IPS-18c (cell line): ENCODE data around the gene MOCS3.

Source experiments
- H3K4me3 ChIP-seq: 2 replicates; pipeline ENCODE4 v1.7.0; 2013; ENCODE audit warnings: low read depth, mild to moderate bottlenecking, low read length, moderate library complexity; ENCODE audit not compliant: insufficient read depth
- H3K9me3 ChIP-seq: one replicate; pipeline ENCODE4 v1.6.1; 2013; ENCODE audit warnings: mild to moderate bottlenecking, low read length, moderate library complexity; ENCODE audit not compliant: control insufficient read depth, insufficient read depth

The MOCS3 gene, protein sequence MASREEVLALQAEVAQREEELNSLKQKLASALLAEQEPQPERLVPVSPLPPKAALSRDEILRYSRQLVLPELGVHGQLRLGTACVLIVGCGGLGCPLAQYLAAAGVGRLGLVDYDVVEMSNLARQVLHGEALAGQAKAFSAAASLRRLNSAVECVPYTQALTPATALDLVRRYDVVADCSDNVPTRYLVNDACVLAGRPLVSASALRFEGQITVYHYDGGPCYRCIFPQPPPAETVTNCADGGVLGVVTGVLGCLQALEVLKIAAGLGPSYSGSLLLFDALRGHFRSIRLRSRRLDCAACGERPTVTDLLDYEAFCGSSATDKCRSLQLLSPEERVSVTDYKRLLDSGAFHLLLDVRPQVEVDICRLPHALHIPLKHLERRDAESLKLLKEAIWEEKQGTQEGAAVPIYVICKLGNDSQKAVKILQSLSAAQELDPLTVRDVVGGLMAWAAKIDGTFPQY

DNA sequence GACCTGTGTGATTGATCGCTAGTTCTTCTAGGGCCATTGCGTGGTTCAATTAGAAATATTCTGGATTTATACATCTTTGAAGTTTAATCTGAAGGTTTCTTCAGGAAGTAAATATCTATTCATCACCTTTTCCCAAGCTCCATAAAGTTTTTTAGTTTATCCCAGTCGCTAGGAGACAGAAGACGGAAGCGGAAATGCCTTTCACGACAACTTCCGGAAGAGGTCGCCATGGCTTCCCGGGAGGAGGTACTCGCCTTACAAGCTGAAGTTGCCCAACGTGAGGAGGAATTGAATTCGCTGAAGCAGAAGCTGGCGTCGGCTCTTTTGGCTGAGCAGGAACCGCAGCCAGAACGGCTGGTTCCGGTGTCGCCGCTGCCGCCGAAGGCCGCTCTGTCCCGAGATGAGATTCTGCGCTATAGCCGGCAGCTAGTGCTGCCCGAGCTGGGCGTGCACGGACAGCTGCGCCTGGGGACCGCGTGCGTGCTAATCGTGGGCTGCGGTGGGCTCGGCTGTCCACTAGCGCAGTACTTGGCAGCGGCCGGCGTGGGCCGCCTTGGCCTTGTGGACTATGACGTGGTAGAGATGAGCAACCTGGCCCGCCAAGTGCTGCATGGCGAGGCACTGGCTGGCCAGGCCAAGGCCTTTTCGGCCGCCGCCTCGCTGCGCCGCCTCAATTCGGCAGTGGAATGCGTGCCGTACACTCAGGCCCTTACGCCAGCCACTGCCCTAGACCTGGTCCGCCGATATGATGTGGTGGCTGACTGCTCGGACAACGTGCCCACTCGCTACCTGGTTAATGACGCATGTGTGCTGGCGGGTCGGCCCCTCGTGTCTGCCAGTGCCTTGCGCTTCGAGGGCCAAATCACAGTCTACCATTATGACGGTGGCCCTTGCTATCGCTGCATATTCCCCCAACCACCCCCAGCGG is at the start of gene MOCS3:
Gene MOCS3 (plus strand): TSS at position 204 of the 928 bp plus-strand sequence. CDS start 25 bp downstream, at position 229.
- H3K9me3 ChIP-seq, result no peaks in the 10 kb centered on the region
- H3K4me3 ChIP-seq, result peak within 1 kb of the TSS; percentile 65

DNA sequence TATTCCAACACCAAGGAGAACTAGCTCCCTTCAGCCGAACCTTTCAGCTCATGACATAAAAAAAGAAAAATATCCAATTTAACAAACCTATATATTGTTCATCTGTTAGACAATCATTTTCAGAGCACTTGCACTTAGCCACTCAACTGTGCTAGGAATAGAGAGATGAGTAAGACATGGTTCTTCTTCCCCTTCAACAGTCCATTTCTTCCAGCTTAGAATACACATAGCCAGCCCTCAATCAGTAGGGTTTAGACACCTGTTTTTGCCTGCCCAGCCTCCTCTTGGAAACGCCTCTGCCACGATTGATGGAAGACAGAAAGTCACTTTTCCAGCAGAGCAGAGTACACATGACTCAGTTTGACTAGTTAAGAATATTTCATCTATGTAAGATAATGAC is 49.2 kb upstream of the MOCS3 start:
- no peak overlapping the region for H3K4me3 ChIP-seq
- H3K9me3 ChIP-seq, result no peaks in the 10 kb centered on the region

DNA sequence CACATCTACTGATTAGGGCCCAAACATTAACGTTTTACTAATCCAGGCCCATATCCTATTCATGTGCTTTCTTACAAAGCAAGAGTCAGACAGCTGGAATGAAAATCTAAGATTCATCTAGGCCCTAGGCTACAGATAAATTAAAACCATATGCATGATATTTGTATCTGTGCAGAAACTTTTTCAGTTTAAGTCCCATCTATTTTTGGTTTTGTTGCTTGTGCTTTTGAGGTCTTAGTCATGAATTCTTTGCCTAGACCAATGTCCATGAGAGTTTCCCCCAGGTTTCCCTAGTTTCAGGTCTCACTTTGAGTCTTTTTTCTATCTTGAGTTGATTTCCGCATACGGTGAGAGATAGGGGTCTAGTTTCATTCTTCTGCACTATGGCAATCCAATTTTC is 47.6 kb upstream of the MOCS3 start:
- no peak overlapping the region for H3K4me3 ChIP-seq
- no peaks in the 10 kb centered on the region for H3K9me3 ChIP-seq

DNA sequence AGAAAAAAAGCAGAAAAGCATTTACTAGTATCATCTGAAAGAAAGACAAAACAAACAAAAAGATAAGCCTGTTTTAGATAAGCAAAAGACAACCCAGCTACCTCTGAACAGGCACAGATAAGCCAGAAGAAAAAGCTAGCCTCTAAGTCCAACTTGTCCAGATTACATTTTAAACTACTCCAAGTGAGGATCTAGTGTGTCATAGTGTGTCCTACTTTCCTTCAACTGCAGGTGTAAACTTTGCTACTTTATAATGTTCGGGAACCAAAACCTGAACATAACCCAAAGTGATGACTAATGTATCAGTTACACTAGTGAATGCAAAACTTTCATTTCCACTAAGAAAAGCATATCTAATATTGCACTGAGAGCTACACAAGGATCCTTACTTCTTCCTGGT is 46.9 kb upstream of the MOCS3 start:
- H3K9me3 ChIP-seq, result no peaks in the 10 kb centered on the region
- no peak overlapping the region for H3K4me3 ChIP-seq

DNA sequence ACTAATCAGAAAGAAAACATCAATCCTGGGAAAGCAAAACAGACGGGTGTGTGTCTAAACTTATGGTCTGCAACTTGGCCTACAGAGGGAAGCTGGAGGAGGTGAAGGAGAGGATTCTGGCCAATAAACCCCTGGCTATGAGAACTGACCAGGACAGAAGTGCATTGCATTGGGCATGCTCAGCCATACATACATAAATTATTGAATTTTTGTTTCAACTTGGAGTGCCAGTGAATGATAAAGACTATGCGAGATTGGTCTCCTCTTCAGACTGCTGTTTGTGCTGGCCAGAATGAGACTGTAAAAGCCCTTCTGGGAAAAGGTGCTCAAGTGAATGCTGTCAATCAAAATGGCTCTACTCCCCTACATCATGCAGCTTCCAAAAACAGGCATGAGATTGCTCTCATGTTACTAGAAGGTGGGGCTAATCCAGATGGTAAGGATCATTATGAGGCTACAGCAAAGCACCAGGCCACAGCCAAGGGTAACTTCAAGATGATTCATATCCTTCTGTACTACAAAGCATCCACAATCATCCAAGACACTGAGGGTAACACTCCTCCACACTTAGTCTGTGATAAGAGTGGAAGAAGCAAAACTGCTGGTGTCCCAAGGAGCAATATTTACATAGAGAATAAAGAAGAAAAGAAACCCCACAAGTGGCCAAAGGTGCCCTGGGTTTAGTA is 44.8 kb upstream of the MOCS3 start:
- no peak overlapping the region for H3K4me3 ChIP-seq

DNA sequence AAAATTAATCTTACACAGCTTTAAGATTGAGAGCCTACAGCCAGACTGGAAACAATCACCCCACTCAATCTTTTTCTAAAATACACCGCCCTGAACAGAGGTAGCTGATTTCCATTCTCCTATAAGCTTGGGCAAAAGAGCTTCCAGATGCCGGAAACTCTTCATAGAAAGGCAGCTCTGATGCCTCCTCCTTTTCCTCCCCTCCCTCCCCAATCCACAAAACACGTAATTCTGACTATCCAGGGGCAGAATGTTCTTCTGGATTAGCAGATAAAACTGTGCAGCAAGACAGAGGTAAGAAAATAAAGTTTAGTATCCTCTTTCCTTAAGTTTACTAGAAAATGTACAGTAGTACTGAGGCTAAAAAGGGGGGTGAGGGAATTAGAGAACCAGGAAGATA is 43.2 kb upstream of the MOCS3 start:
- Histone ChIP-seq H3K4me3 (no peak overlapping the region), H3K9me3 (no peaks in the 10 kb centered on the region)

More for the DNA sequence above, 44.8 kb upstream of the MOCS3 start:
- H3K9me3 ChIP-seq, result no peaks in the 10 kb centered on the region

DNA sequence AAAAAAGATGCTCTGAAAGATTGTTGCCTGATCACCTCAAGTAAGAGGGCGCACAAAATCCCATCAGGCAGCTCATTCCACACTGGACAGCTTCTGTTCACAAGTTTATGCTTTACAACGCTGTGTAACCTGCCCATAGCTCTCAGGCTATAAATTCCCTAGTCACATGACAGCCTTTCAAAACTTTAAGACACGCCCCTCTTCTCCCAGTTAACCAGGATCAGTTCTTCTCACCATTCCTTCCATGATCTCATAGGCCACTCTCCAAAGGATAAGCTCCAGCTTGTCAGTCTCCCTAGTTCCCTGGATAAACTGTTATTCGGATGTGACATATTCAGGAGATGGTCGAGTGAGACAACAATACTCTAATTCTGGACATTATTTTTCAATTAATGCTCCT is 42.4 kb upstream of the MOCS3 start:
- H3K9me3 ChIP-seq, result no peaks in the 10 kb centered on the region
- H3K4me3 ChIP-seq, result no peak overlapping the region

DNA sequence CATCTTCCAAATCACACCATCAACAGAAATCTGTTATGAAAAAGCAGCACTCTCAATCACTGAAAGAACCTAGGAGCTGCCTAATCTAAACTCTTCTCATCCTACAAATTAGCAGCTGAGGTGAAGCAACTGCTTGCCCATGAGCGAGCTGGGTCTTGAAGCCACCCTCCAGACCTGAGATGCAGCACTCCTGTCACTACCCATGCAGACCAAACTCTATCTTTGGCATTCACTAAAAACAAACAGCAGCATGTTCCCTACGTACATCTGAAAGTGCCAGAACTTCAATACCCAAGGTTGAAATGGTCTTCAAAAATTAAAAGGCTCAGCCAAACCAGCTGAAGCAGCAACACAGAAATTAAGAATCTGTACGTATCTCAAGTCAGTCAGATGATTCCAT is 41.7 kb upstream of the MOCS3 start:
- Histone ChIP-seq H3K4me3 (no peak overlapping the region), H3K9me3 (no peaks in the 10 kb centered on the region)

DNA sequence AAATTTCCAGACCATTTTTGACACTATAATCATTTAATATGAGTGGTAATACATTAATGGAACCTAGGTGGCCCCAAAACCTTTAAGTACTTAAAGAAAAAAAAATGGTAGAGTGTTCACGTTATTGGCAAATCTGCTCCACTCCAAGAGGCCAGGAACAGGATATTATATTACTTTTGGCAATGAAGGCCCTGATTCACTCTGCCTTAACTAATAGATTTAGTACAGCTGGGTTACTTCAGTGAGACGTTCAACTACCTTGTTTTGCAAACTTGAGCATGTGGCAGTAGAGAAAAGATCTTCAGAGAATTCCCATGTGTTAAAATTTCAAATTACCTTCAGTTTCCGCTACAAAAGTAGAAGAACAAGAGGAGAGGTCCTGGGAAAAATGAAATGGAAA is 40.2 kb upstream of the MOCS3 start:
- Histone ChIP-seq H3K4me3 (no peak overlapping the region), H3K9me3 (no peaks in the 10 kb centered on the region)

DNA sequence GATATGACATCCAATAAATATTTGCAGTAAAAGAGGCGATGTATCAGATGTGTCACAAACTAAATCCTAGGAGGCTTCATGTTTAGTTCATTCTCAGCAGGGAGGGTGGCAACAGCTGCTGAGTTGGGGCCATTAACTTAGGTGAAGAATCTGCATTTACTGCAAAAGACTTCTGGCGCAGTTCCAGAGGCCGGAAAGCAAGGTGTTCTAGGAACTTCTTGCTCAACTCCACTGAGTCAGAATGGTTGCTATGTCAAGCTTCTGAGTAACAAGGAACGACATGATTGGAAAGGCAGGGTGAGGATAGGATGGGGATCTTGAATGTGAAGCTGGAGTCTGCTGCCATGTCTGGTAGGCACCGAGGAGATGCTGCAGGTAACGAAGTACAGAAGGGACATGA is 39.1 kb upstream of the MOCS3 start:
- Histone ChIP-seq H3K4me3 (no peak overlapping the region), H3K9me3 (no peaks in the 10 kb centered on the region)

DNA sequence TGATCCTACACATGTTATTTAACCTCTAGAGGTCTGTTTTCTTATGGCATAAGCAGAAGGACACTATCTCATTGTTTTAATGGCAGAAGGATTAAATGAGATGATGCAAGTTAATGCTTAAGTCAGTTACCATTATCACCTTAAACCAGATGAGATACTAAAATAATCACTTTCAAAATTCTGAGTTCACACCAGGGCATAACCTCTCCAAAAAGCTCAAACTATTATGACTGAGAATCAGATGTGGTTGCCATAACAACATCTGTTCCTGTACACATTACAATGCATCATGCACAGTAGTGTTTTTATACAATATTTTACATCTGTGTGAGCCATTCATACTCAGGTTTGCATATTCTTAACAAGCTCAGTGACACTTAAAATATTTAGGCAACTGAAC is 37.6 kb upstream of the MOCS3 start:
- Histone ChIP-seq H3K9me3 (no peaks in the 10 kb centered on the region), H3K4me3 (no peak overlapping the region)

DNA sequence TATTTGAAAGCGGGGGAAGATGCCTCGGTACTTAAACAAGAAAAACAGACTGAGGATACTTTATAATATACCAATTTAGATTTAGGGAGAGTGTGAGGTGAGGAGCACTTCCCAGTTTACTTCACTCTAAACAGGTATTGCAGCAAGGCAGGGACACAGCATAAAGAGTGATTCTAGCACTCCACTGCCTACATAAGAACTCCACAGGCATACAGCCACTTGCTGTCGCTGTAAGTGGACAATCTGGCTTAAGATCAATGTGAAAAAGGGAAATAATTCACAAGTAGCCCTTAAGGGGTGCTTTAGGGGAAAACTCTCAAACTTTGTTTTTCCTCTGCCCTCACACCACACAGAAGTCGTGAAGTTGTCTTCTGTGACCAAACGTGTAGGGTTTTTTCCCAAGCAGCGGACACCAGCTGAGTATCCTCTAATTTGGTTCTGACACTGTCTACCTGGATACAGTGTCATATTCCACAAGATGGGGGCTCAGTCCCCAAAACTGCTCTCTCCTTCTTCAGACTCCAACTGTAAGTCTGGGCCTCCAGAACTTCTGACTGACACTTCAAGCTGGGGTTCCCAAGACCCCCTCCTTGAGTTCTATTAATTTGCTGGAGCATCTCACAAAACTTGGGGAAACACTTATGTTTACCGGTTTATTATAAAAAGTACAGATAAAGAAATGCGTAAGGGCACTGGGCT is 36.7 kb upstream of the MOCS3 start:
- Histone ChIP-seq H3K4me3 (no peak overlapping the region), H3K9me3 (no peaks in the 10 kb centered on the region)

DNA sequence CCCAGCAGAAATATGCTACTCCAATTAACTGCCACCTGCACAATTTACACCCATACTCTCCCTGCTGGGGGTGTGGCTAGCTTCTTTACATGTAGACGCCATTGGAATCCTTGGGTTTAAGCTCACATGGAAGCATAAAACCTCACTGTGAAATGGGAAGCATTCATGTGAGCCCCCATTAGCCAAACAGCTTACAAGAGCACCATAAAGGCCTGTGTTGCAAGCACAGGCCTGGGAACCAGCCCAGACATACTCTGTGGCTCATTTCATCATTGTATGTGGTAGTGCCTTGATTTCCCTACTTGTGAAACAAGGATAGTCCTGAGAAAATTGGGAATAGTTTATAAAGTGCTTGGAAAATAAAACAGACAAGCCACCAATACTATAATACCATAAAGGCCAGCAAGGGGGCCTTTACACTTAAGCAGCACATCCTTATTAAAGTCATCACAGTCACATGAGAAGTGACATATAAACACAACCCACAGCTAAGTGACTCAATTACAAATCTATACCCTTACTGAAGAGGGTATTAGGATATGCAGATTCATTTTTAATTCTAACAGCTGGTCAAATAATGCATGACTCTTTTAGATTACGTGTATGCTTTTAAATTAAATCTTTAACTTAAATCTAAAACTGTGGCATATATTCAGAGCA is 34.2 kb upstream of the MOCS3 start:
- Histone ChIP-seq H3K4me3 (no peak overlapping the region), H3K9me3 (no peaks in the 10 kb centered on the region)

DNA sequence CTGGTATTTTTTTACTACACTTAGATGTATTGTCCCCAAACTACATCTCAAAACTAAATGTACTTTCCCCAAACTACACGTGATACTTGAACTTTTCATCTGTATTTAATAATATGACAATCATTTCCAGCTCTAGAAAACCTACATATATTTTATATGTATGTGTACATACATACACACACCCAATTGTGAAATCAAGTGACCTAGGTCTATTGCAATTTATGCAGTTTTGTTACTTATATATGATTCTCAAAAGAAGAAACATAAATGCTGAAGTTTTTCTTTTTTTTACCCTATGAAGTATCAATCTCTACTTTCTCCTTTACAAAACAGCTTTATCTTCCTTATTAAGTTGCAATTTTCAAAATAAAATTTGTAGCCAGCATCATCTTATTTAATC is 32.1 kb upstream of the MOCS3 start:
- Histone ChIP-seq H3K4me3 (no peak overlapping the region), H3K9me3 (no peaks in the 10 kb centered on the region)

DNA sequence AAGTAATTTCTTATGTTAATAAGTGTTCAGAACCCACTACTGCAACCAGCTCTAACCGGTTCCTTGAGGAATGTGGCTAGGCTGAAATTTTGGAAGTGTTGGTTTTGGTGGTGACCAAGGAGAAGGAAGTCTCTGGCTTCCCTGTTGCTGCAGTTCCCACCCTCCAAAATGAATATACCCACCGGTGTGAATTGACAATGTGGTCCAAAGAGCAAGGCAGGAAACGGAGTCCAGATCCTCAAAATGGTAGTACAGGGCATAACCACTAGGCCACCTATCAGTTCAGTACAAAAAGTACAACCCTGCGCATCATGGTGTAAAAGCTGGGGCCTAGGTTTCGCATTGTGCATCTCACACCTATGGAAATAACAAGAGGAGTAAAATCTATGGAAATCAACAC is 30.1 kb upstream of the MOCS3 start:
- peak overlapping the region; percentile 31 for H3K4me3 ChIP-seq

DNA sequence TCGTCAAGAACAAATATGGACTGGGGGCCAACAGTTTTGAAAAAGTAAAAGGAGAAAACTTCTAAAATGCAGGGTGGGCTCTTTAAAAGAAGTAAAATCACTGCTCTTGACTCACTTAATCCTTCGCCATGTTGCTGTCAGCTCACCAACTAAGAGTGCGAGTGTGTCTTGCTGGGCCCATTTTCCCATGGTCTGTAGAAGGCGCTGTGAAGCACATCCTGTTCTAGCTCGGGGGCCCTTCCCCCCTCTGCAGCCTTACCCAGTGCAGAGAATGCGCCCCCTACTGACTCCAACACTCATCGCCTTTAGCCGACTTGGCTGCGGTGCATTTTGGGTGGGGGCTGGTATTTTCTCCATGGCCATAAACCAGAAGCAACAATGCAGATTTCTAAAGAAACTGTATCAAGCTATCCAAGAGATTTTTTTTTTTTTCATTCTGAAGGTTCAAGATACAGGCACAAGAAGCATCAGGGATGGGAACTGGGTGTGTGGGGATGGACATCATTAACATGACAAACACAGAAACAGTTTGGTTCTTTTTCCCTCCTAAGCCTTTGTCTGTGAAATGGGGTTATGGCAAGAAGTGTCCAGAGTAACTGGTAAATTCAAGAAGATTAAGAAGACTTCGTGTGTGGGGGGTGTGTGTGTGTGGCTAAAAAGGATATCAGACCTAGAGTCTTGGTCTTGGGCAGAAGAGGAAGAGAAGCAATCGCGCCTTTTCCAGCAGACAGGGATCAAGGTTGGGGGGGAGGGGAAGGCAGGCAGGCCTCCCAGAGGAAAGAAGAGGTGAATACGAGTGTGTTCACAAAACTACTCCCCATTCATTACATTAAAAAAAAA is 29.1 kb upstream of the MOCS3 start:
- no peaks in the 10 kb centered on the region for H3K9me3 ChIP-seq
- peak overlapping the region; percentile 81 for H3K4me3 ChIP-seq

More for the DNA sequence above, 30.1 kb upstream of the MOCS3 start:
- no peaks in the 10 kb centered on the region for H3K9me3 ChIP-seq
